Non-pigmented ciliary epithelial cell (primary cell): Measurements from ENCODE around the gene PPP1R12C.

ENCODE experiments used
- DNase-seq: peaks from one replicate; pipeline ENCODE4 v3.0.0-alpha.2; 2010; ENCODE audit warnings: low read depth

PPP1R12C gene

GRCh38 chr19:55089342-55089944 is 28.0 kb downstream of the PPP1R12C start:
- DNase-seq: no peak

GRCh38 chr19:55088543-55089341 is 28.7 kb downstream of the PPP1R12C start:
- no peak for DNase-seq

GRCh38 chr19:55088021-55088451 is 29.4 kb downstream of the PPP1R12C start:
- DNase-seq: no peak

- no peak for DNase-seq
Measured at GRCh38 chr19:55087542-55087901, 29.9 kb downstream of the PPP1R12C start.

- DNase-seq: peak; percentile 73
Measured at GRCh38 chr19:55086730-55087541, 30.5 kb downstream of the PPP1R12C start.

- no peak for DNase-seq
Measured at GRCh38 chr19:55085923-55086715, 31.3 kb downstream of the PPP1R12C start.

- no peak for DNase-seq
Measured at GRCh38 chr19:55084416-55084815, 33.0 kb downstream of the PPP1R12C start.

GRCh38 chr19:55083004-55083850 is 34.2 kb downstream of the PPP1R12C start:
- DNase-seq: no peak

- no peak for DNase-seq
Measured at GRCh38 chr19:55082020-55082851, 35.2 kb downstream of the PPP1R12C start.

- no peak for DNase-seq
Measured at GRCh38 chr19:55081770-55082019, 35.7 kb downstream of the PPP1R12C start.

- DNase-seq: no peak
Measured at GRCh38 chr19:55080968-55081769, 36.3 kb downstream of the PPP1R12C start.

GRCh38 chr19:55080121-55080967 is 37.1 kb downstream of the PPP1R12C start:
- no peak for DNase-seq

GRCh38 chr19:55079400-55080038 is 37.9 kb downstream of the PPP1R12C start:
- DNase-seq: no peak

GRCh38 chr19:55078996-55079395 is 38.4 kb downstream of the PPP1R12C start:
- DNase-seq: no peak

- no peak for DNase-seq
Measured at GRCh38 chr19:55077106-55077505, 40.3 kb downstream of the PPP1R12C start.

- DNase-seq: no peak
Measured at GRCh38 chr19:55076321-55076720, 41.1 kb downstream of the PPP1R12C start.

- DNase-seq: no peak
Measured at GRCh38 chr19:55075371-55075998, 42.0 kb downstream of the PPP1R12C start, which contains the start of gene EPS8L1. EPS8L1 (plus strand) TSS chr19:55075869; CDS start chr19:55076445, 576 bp downstream.

- no peak for DNase-seq
Measured at GRCh38 chr19:55071913-55072312, 45.5 kb downstream of the PPP1R12C start.
